Keratinocyte (primary cell): Measurements from ENCODE around the gene RCOR3. TPM values are rescaled to one million over a fixed set of nuclear protein-coding genes. Genes with fewer than 3 reads are reported as not detected.
A peak's percentile ranks its signal among the peaks of the same experiment; 100 is the strongest.

ENCODE experiments used
- DNase-seq: peaks from one replicate; pipeline ENCODE4 v3.0.0-alpha.2; 2011; ENCODE audit warnings: low read depth, missing footprints, low spot score
- FAIRE-seq: peaks from 2 replicates; lab custom pipeline; 2011; peaks lifted over from hg19 to GRCh38; lab: Jason Lieb, UNC
- H2AFZ ChIP-seq: 2 replicates; pipeline ENCODE4 v1.6.0; 2012; ENCODE audit warnings: low read length, control low read depth, inconsistent platforms; ENCODE audit not compliant: control insufficient read depth
- H3K27ac ChIP-seq: 2 replicates; pipeline ENCODE4 v1.5.1; 2011; ENCODE audit warnings: low read length; ENCODE audit not compliant: control insufficient read depth, insufficient read depth
- H3K27me3 ChIP-seq: 3 replicates; pipeline ENCODE4 v1.6.0; 2011; ENCODE audit warnings: low read length; ENCODE audit not compliant: control insufficient read depth, insufficient read depth; ENCODE audit errors: extremely low read depth
- H3K36me3 ChIP-seq, 2 experiments: 2 replicates in 1 of 2; 3 replicates in 1 of 2; pipeline ENCODE4 v1.5.1; 2011; ENCODE audit warnings: low read length in 2 of 2, mild to moderate bottlenecking in 1 of 2; ENCODE audit not compliant: control insufficient read depth in 2 of 2, insufficient read depth in 2 of 2; ENCODE audit errors: extremely low read depth in 1 of 2
- H3K4me1 ChIP-seq: 3 replicates; pipeline ENCODE4 v1.5.1; 2011; ENCODE audit warnings: low read length; ENCODE audit not compliant: control insufficient read depth, insufficient read depth; ENCODE audit errors: extremely low read depth
- H3K4me2 ChIP-seq: 3 replicates; pipeline ENCODE4 v1.6.0; 2011; ENCODE audit warnings: low read depth, low read length; ENCODE audit not compliant: control insufficient read depth, insufficient read depth; ENCODE audit errors: extremely low read depth
- H3K4me3 ChIP-seq, 3 experiments: fragments of 200-600 bp in 1 of 3; sonication (generic) in 1 of 3; 2 replicates in 2 of 3; 3 replicates in 1 of 3; pipeline ENCODE4 v1.5.1; 2011 to 2016; ENCODE audit warnings: low read length in 3 of 3, mild to moderate bottlenecking in 3 of 3, control low read depth in 2 of 3, inconsistent platforms in 1 of 3, low read depth in 1 of 3, mixed read lengths in 1 of 3, mixed run types in 1 of 3, moderate library complexity in 1 of 3; ENCODE audit not compliant: control insufficient read depth in 2 of 3, insufficient read depth in 2 of 3; ENCODE audit errors: extremely low read depth in 1 of 3
- H3K79me2 ChIP-seq: 2 replicates; pipeline ENCODE4 v1.6.0; 2012; ENCODE audit warnings: low read length; ENCODE audit not compliant: control insufficient read depth, insufficient read depth
- H3K9ac ChIP-seq: 3 replicates; pipeline ENCODE4 v1.6.0; 2011; ENCODE audit warnings: low read length; ENCODE audit not compliant: control insufficient read depth, insufficient read depth; ENCODE audit errors: extremely low read depth
- H3K9me1 ChIP-seq: 3 replicates; pipeline ENCODE4 v1.6.0; 2011; ENCODE audit warnings: low read length; ENCODE audit not compliant: control insufficient read depth, insufficient read depth; ENCODE audit errors: extremely low read depth
- H3K9me3 ChIP-seq: 2 replicates; pipeline ENCODE4 v1.5.1; 2012; ENCODE audit warnings: low read depth, low read length; ENCODE audit not compliant: control insufficient read depth
- H4K20me1 ChIP-seq: 3 replicates; pipeline ENCODE4 v1.6.0; 2011; ENCODE audit warnings: low read length; ENCODE audit not compliant: control insufficient read depth, insufficient read depth; ENCODE audit errors: extremely low read depth
- EZH2 ChIP-seq: IDR thresholded peaks from one replicate; pipeline ENCODE4 v1.6.1; 2012; ENCODE audit warnings: inconsistent platforms, mild to moderate bottlenecking, low read length, moderate library complexity
- dilution Hi-C: fragments of 300-500 bp; cut with MboI; formaldehyde crosslinking; loops from one replicate; pipeline ENCODE4 v1.7.0; 2020; ENCODE audit warnings: low sequenced_read_pairs; ENCODE audit not compliant: extremely low pct_ligation_motif_present
- polyA plus RNA-seq, 5 experiments: library from polyadenylated mRNA; depleted of rRNA in 3 of 5; stranded (reverse) in 3 of 5; stranded (forward) in 1 of 5; unstranded in 1 of 5; fragments of >200 nt; gene quantifications; 1 replicate in 1 of 5; 2 replicates in 3 of 5; 3 replicates in 1 of 5; pipeline versions ENCODE4 v1.2.1 to v1.2.3, GENCODE V29; 2011 to 2012; ENCODE audit warnings: missing spikeins in 2 of 5, low read depth in 1 of 5, low replicate concordance in 1 of 5
- TF ChIP-seq, protein P1 (sequence below), 3 experiments: IDR thresholded peaks in 1 of 3; conservative IDR thresholded peaks in 1 of 3; optimal IDR thresholded peaks in 1 of 3; 2 replicates in 2 of 3; 3 replicates in 1 of 3; pipeline versions ENCODE3 to v1.5.1; 2011; ENCODE audit warnings: low read length in 3 of 3, mild to moderate bottlenecking in 3 of 3, moderate library complexity in 2 of 3, control low read depth in 1 of 3, inconsistent platforms in 1 of 3; ENCODE audit not compliant: insufficient read depth in 2 of 3; ENCODE audit errors: extremely low read depth in 1 of 3

Gene RCOR3
- polyA plus RNA-seq, 1 donor (not counting 4 experiments of a cell fraction or from before 2014, with no cell fraction given): 35.7 TPM

DNA sequence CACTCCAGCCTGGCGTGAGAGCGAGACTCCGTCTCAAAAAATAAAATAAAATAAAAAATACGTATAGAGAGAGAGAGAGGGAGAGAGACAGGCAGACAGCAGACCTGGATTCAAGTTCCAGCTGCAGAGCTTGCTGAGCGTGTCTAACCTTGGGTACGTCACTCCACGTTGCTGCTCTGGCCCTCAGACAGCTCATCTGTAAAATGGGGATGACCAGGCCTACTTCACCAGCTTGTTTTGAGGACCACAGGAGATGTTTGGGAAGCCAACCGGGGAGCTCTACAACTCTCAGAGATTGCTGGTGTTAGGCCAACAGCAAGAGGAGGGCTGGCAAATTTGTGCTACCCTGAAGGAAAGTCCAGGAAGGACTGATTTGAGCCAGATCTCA lies 67.0 kb downstream of the RCOR3 start:
- Histone ChIP-seq H3K36me3 (no peaks in the 10 kb centered on the region), H3K27me3 (no peaks in the 10 kb centered on the region), H2AFZ (peak overlapping the region; percentile 93), H3K4me3 (peak overlapping the region in 2 of 3 experiments; percentile 63 to 69), H3K4me2 (peak overlapping the region; percentile 68), H3K9me1 (no peaks in the 10 kb centered on the region), H4K20me1 (no peaks in the 10 kb centered on the region), H3K9me3 (no peaks in the 10 kb centered on the region), H3K9ac (peak overlapping the region; percentile 45), H3K4me1 (peaks cover 10% of the 10 kb centered on the region), H3K79me2 (no peaks in the 10 kb centered on the region), H3K27ac (no peak overlapping the region)
- dilution Hi-C loops: no loop called here
- TF ChIP-seq EZH2: no peak
- TF ChIP-seq, protein P1, sequence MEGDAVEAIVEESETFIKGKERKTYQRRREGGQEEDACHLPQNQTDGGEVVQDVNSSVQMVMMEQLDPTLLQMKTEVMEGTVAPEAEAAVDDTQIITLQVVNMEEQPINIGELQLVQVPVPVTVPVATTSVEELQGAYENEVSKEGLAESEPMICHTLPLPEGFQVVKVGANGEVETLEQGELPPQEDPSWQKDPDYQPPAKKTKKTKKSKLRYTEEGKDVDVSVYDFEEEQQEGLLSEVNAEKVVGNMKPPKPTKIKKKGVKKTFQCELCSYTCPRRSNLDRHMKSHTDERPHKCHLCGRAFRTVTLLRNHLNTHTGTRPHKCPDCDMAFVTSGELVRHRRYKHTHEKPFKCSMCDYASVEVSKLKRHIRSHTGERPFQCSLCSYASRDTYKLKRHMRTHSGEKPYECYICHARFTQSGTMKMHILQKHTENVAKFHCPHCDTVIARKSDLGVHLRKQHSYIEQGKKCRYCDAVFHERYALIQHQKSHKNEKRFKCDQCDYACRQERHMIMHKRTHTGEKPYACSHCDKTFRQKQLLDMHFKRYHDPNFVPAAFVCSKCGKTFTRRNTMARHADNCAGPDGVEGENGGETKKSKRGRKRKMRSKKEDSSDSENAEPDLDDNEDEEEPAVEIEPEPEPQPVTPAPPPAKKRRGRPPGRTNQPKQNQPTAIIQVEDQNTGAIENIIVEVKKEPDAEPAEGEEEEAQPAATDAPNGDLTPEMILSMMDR (optimal IDR thresholded peaks at IDR 0.05 in 1 of 3, IDR thresholded peaks at IDR 0.05 in 1 of 3, conservative IDR thresholded peaks at IDR 0.05 in 1 of 3; ENCODE audit: extremely low read depth in 1 of 3, insufficient read depth in 2 of 3, low read length in 3 of 3): no peak
- FAIRE-seq (no peak), DNase-seq (no peak)

- no peaks in the 10 kb centered on the region for H3K9me3 ChIP-seq
- H3K27me3 ChIP-seq: no peaks in the 10 kb centered on the region
- TF ChIP-seq, protein P1 (optimal IDR thresholded peaks at IDR 0.05 in 1 of 3, IDR thresholded peaks at IDR 0.05 in 1 of 3, conservative IDR thresholded peaks at IDR 0.05 in 1 of 3; ENCODE audit: extremely low read depth in 1 of 3, insufficient read depth in 2 of 3, low read length in 3 of 3): no peak
- TF ChIP-seq EZH2: no peak
- DNase-seq (no peak), FAIRE-seq (no peak)
- peaks cover 11% of the 10 kb centered on the region for H3K4me1 ChIP-seq
- H3K27ac ChIP-seq: no peak within 1 kb of the TSS
- no peaks in the 10 kb centered on the region for H4K20me1 ChIP-seq
- no peaks in the 10 kb centered on the region for H3K9me1 ChIP-seq
- peak within 1 kb of the TSS; percentile 40 to 69 (median 63) for H3K4me3 ChIP-seq
- no peaks in the 10 kb centered on the region for H3K36me3 ChIP-seq
- dilution Hi-C loops: no loop called here
- H2AFZ ChIP-seq: peak within 1 kb of the TSS; percentile 93
- peak within 1 kb of the TSS; percentile 45 for H3K9ac ChIP-seq
- no peaks in the 10 kb centered on the region for H3K79me2 ChIP-seq
- peak within 1 kb of the TSS; percentile 68 for H3K4me2 ChIP-seq
Observed at GRCh38 chr1:211326528-211327345, 67.6 kb downstream of the RCOR3 start, which contains the start of gene TRAF5. Gene TRAF5 (plus strand): TSS chr1:211326833. CDS start chr1:211353240, 26,407 bp downstream.
